H9 (cell line): ENCODE data around the gene TNPO2. TPM values are rescaled to one million over a fixed set of nuclear protein-coding genes. Genes with fewer than 3 reads are reported as not detected.

Experiments
- DNase-seq: peaks from one replicate; pipeline ENCODE4 v3.0.0-alpha.2; 2017
- H2AFZ ChIP-seq: one replicate; pipeline ENCODE4 v1.6.1; 2013; ENCODE audit warnings: mild to moderate bottlenecking, low read length, control low read depth, moderate library complexity
- H2AK5ac ChIP-seq: 2 replicates; pipeline ENCODE4 v1.6.1; 2013; ENCODE audit warnings: low read length, control low read depth, mixed read lengths; ENCODE audit not compliant: insufficient read length
- H2BK120ac ChIP-seq: one replicate; pipeline ENCODE4 v1.6.1; 2013; ENCODE audit warnings: low read depth, mild to moderate bottlenecking, low read length, control low read depth, inconsistent platforms; ENCODE audit not compliant: poor library complexity, severe bottlenecking
- H2BK12ac ChIP-seq: 2 replicates; pipeline ENCODE4 v1.6.1; 2013; ENCODE audit warnings: low read length, control low read depth, mixed read lengths, low read depth; ENCODE audit not compliant: insufficient read length
- H2BK15ac ChIP-seq: 2 replicates; pipeline ENCODE4 v1.6.1; 2013; ENCODE audit warnings: low read depth, low read length, control low read depth
- H2BK20ac ChIP-seq: one replicate; pipeline ENCODE4 v1.6.1; 2013; ENCODE audit warnings: low read depth, mild to moderate bottlenecking, low read length, control low read depth, inconsistent platforms; ENCODE audit not compliant: poor library complexity, severe bottlenecking
- H2BK5ac ChIP-seq: 2 replicates; pipeline ENCODE4 v1.6.1; 2013; ENCODE audit warnings: low read length, control low read depth, mixed read lengths; ENCODE audit not compliant: insufficient read length
- H3K14ac ChIP-seq: 2 replicates; pipeline ENCODE4 v1.6.1; 2013; ENCODE audit warnings: low read length, control low read depth; ENCODE audit not compliant: insufficient read depth
- H3K18ac ChIP-seq: 2 replicates; pipeline ENCODE4 v1.6.1; 2013; ENCODE audit warnings: low read depth, mild to moderate bottlenecking, mixed read lengths, low read length, control low read depth; ENCODE audit not compliant: insufficient read length
- H3K23ac ChIP-seq: 2 replicates; pipeline ENCODE4 v1.6.1; 2013; ENCODE audit warnings: low read length, control low read depth, mixed read lengths, low read depth; ENCODE audit not compliant: insufficient read length
- H3K23me2 ChIP-seq: 2 replicates; pipeline ENCODE4 v1.6.1; 2013; ENCODE audit warnings: low read depth, mild to moderate bottlenecking, mixed read lengths, low read length, control low read depth; ENCODE audit not compliant: insufficient read length, poor library complexity, severe bottlenecking
- H3K27ac ChIP-seq: 2 replicates; pipeline ENCODE4 v1.5.1; 2013; ENCODE audit warnings: low read length, control low read depth, mixed read lengths, low read depth; ENCODE audit not compliant: insufficient read length
- H3K27me3 ChIP-seq: 2 replicates; pipeline ENCODE4 v1.6.1; 2013; ENCODE audit warnings: low read length, control low read depth, inconsistent platforms; ENCODE audit not compliant: insufficient read depth
- H3K4ac ChIP-seq: 2 replicates; pipeline ENCODE4 v1.6.1; 2013; ENCODE audit warnings: low read depth, mild to moderate bottlenecking, control low read depth, inconsistent platforms, low read length, moderate library complexity
- H3K4me1 ChIP-seq: 2 replicates; pipeline ENCODE4 v1.6.1; 2013; ENCODE audit warnings: low read length, control low read depth, inconsistent platforms; ENCODE audit not compliant: insufficient read depth
- H3K4me2 ChIP-seq: 2 replicates; pipeline ENCODE4 v1.6.1; 2013; ENCODE audit warnings: low read length, control low read depth, mixed read lengths; ENCODE audit not compliant: insufficient read length, insufficient read depth
- H3K56ac ChIP-seq: 2 replicates; pipeline ENCODE4 v1.6.1; 2013; ENCODE audit warnings: low read depth, mild to moderate bottlenecking, mixed read lengths, low read length, control low read depth; ENCODE audit not compliant: insufficient read length
- H3K79me1 ChIP-seq: 2 replicates; pipeline ENCODE4 v1.6.1; 2013; ENCODE audit warnings: low read depth, mild to moderate bottlenecking, moderate library complexity, low read length, control low read depth, inconsistent platforms; ENCODE audit not compliant: insufficient read depth, poor library complexity, severe bottlenecking
- H3K79me2 ChIP-seq: 2 replicates; pipeline ENCODE4 v1.6.1; 2013; ENCODE audit warnings: low read length, control low read depth, inconsistent platforms; ENCODE audit not compliant: insufficient read depth
- H3K9ac ChIP-seq: 2 replicates; pipeline ENCODE4 v1.6.1; 2013; ENCODE audit warnings: low read length, control low read depth, mixed read lengths; ENCODE audit not compliant: insufficient read length; ENCODE audit errors: extremely low read depth
- H3K9me3 ChIP-seq: one replicate; pipeline ENCODE4 v1.6.1; 2013; ENCODE audit warnings: low read depth, low read length, inconsistent platforms; ENCODE audit not compliant: control insufficient read depth
- H3T11ph ChIP-seq: one replicate; pipeline ENCODE4 v1.6.1; 2013; ENCODE audit warnings: mild to moderate bottlenecking, low read length, control low read depth, inconsistent platforms
- H4K20me1 ChIP-seq: one replicate; pipeline ENCODE4 v1.6.1; 2013; ENCODE audit not compliant: control insufficient read depth, insufficient read length, insufficient read depth
- H4K5ac ChIP-seq: 2 replicates; pipeline ENCODE4 v1.6.1; 2013; ENCODE audit warnings: low read depth, mild to moderate bottlenecking, mixed read lengths, low read length, control low read depth; ENCODE audit not compliant: insufficient read length
- H4K8ac ChIP-seq: replicated peaks from 2 replicates; pipeline ENCODE4 v1.6.1; 2013; ENCODE audit warnings: low read length, control low read depth, mixed read lengths, low read depth; ENCODE audit not compliant: insufficient read length
- H4K91ac ChIP-seq: 2 replicates; pipeline ENCODE4 v1.6.1; 2013; ENCODE audit warnings: low read depth, mild to moderate bottlenecking, moderate library complexity, mixed read lengths, low read length, control low read depth; ENCODE audit not compliant: insufficient read length
- H3K27ac Mint-ChIP-seq, 3 experiments: 2 replicates in 2 of 3; 3 replicates in 1 of 3; pipeline ENCODE4 v1.8.0; 2020 to 2021; ENCODE audit warnings: mixed read lengths in 3 of 3, mild to moderate bottlenecking in 1 of 3, moderate library complexity in 1 of 3
- H3K27me3 Mint-ChIP-seq: 2 replicates; pipeline ENCODE4 v1.8.0; 2021; ENCODE audit warnings: low read depth, mild to moderate bottlenecking, moderate library complexity, mixed read lengths
- H3K36me3 Mint-ChIP-seq, 3 experiments: 2 replicates in 2 of 3; 3 replicates in 1 of 3; pipeline ENCODE4 v1.8.0; 2020 to 2021; ENCODE audit warnings: low read depth in 3 of 3, mixed read lengths in 3 of 3; ENCODE audit not compliant: insufficient read depth in 1 of 3
- H3K4me1 Mint-ChIP-seq, 2 experiments: 2 replicates each; pipeline ENCODE4 v1.8.0; 2020; ENCODE audit warnings: mixed read lengths in 2 of 2
- H3K4me3 Mint-ChIP-seq, 2 experiments: 2 replicates in 1 of 2; 3 replicates in 1 of 2; pipeline ENCODE4 v1.8.0; 2020 to 2021; ENCODE audit warnings: mild to moderate bottlenecking in 2 of 2, mixed read lengths in 2 of 2, moderate library complexity in 1 of 2
- H3K9me3 Mint-ChIP-seq, 2 experiments: 2 replicates in 1 of 2; 3 replicates in 1 of 2; pipeline ENCODE4 v1.8.0; 2020; ENCODE audit warnings: mild to moderate bottlenecking in 2 of 2, mixed read lengths in 2 of 2, moderate library complexity in 1 of 2
- CTCF ChIP-seq: fragments of 200-600 bp; sonication (generic); conservative IDR thresholded peaks from 3 replicates; pipeline ENCODE4 v1.8.0; 2021; ENCODE audit warnings: antibody characterized with exemption, mild to moderate bottlenecking
- WGBS: extraction: QIAGEN DNeasy Blood & Tissue Kit; methylation state at CpG from one replicate; pipeline ENCODE4 v1.1.7; 2013; ENCODE audit warnings: missing lambda C conversion rate, low lambda C conversion rate, mixed read lengths; ENCODE audit not compliant: insufficient read length; ENCODE audit errors: extremely low coverage; 5-methylcytosine and 5-hydroxymethylcytosine counted together
- total RNA-seq: library from RNA; stranded (reverse); gene quantifications from 2 replicates; pipeline ENCODE4 v1.2.1, GENCODE V29; 2021

TNPO2 gene
- total RNA-seq, 1 experiment from 2014 or later: 159 TPM

DNA sequence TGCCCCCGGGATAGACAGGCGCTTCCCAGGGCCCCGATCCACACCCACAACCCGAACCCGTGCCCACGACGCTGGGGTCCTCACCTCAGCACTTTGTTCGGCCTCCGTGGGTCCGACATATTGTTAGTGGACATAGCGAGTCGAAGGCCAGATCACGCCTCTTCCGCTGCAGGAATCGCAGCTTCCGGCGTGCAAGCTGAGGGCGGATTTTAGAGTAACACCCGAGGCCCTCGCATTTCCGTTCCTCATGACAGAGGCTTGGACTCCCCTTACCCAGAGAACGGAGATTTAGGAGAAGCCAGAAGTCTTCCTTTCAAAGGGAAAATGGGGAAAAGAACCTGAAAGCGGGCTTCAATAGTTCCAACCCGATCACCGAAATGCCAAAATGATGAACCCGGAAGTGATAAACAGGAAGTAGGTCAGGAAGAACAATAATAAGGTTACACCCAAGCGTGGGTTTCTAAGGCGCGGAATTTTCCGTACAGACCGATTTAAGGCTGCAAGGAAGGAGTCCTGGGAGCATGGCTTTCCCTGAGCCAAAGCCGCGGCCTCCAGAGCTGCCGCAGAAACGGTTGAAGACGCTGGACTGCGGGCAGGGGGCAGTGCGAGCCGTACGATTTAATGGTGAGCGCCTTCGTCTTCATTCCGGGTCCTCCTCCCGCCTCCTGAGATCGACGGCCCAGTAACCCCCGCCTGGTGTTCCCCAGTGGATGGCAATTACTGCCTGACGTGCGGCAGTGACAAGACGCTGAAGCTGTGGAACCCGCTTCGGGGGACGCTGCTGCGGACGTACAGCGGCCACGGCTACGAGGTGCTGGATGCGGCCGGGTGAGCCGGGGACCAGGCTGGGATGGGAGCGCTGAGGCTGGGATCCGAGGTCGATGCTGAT is 54.2 kb downstream of the TNPO2 start:
- Histone ChIP-seq H3K4ac (no peak overlapping the region), H4K8ac (no peak overlapping the region), H3K79me2 (no peaks in the 10 kb centered on the region), H2BK20ac (no peak overlapping the region), H3T11ph (no peak overlapping the region), H3K27me3 (no peaks in the 10 kb centered on the region), H3K23me2 (peaks cover 24% of the 10 kb centered on the region), H2AFZ (peak overlapping the region; percentile 82), H3K9me3 (no peaks in the 10 kb centered on the region), H2BK12ac (no peak overlapping the region), H3K4me2 (peak overlapping the region; percentile 64), H4K5ac (no peak overlapping the region), H3K56ac (no peak overlapping the region), H3K23ac (no peak overlapping the region), H3K18ac (peak overlapping the region; percentile 81), H4K91ac (no peak overlapping the region), H3K4me1 (no peaks in the 10 kb centered on the region), H3K27ac (peak overlapping the region; percentile 68), H2BK15ac (no peak overlapping the region), H2AK5ac (no peak overlapping the region), H3K14ac (peak overlapping the region; percentile 80; the same call in 1 of the 2 replicates), H2BK120ac (no peak overlapping the region), H2BK5ac (peak overlapping the region; percentile 64), H3K79me1 (no peaks in the 10 kb centered on the region), H3K9ac (peak overlapping the region; percentile 87), H4K20me1 (no peaks in the 10 kb centered on the region)
- Mint-ChIP-seq H3K27me3 (peaks cover 2% of the 10 kb centered on the region), H3K4me1 (peaks cover 27 to 47% of the 10 kb centered on the region in 2 experiments), H3K27ac (peak overlapping the region; percentile 100), H3K36me3 (peaks cover 15 to 39% (median 32%) of the 10 kb centered on the region in 3 experiments), H3K9me3 (peaks cover 0 to 1% of the 10 kb centered on the region in 2 experiments; a peak in 2 of 5 replicates), H3K4me3 (peak overlapping the region; percentile 93 to 94)
- TF ChIP-seq CTCF: no peak
- WGBS: no CpG with 5 or more reads among the region's 64 CpGs
- peak; percentile 75 for DNase-seq
